Activated CD8-positive, alpha-beta memory T cell treated with anti-CD3 and anti-CD28 coated beads, Interleukin-2, amount 50 U/mL, for 24 hours (primary cell): ENCODE measurements around the gene VGLL4.

Source experiments
- DNase-seq: peaks from one replicate; pipeline ENCODE4 v3.0.0-alpha.2; 2020; ENCODE audit errors: extremely low read depth

VGLL4 gene

DNA sequence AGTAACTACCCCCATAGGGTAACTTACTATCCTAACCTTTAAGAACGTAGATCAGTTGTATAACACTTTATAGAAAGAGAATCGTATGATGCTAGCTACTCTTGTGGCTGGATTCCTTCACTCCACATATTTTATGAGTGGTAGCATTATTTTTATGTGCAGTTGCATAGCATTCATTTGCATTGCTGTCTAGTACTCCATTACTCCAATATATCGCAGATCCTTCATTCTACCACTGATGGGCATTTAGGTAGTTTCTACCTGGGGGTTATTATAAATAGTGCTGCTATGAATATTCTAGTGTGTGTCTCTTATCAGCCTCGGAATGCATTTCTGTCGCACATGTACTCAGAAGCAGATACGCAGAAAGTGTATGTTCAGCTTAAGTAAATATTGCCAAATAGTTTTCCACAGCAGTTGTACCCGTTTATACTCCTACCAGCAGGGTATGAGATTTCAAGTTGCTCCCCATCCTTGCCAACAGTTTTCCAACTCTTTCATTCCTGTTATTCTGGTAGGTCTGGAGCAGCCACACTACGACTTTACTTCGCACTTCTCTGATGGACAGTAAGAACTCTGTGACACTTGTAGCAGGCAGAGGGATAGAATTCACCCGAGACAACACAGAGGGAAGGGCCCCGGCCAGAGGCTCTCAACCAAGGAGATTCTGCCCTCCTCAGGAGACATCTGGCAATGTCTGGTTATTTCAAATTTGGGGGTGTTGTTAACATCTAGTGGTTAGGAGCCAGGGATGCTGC lies 9.8 kb upstream of the VGLL4 start:
- no peak for DNase-seq

DNA sequence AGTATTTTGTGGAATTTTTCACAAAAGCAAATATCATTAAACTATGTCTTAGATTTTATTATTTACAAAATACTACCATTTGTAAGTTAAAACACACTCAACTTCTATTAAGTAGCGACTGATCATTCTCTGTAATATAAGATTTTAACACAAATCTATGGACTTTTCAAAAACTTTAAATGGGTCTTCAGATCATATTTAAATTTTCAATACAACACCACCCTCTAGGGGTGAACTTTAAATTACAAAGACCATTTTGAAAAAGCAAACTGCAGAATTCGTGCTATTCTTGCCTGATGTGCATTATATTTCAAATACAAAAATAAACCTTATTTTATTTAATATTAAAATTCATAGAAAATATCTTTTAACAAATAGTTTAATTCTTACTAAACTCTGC lies 8.2 kb upstream of the VGLL4 start:
- DNase-seq: no peak

DNA sequence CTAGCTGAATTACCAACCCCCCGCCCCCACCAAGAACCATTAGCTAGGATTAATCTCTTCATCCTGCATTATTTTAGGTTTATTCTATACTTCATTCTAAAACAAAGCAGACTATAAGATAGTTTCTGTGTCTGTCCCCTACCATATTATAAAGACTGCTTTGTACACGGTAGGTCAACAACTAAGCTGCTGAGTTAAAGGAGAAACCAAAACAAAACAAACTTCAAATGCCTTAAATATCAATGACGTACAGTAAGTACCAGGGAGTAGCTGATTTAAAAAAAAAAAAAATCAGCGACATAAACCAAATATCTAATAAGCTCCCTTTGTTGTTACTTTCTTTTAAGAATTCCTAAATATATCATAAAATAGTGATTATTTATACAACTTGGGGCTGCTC lies 7.8 kb upstream of the VGLL4 start:
- no peak for DNase-seq

DNA sequence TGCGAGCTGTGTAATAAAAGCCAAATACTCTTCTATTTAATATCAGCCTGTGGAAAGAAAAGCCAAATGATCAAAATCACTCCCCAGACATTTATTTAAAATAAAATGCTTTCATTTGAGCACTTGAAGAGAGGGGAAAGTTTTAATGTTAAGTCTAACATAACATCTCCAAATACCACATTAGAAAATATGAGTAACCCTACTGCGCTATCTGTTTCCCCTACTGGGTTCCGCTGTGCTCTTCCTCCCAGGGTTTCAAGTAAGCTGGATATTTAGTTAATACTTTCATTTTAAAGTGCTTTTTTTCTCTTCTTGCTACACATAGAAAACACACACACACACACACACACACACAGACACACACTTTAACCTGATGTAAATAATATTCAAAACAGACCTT lies 6.7 kb upstream of the VGLL4 start:
- no peak for DNase-seq

DNA sequence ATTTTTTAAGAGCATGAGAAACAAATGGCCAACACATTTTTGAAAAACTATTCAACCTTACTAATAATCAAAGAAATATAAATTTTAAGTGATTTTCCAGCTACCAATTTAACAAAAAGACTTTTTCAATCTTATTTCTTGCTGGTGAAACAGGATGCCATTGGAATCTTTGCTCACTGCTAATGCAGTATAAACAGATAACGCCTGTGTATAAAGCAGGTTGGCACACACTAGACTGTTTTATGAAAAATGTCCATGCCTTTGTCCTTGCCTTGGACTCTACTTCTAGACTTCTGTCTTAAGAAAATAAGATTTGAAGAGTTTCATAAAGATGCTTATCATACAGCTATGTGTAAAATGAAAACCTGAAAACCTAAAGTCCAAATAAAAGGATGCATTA lies 5.0 kb upstream of the VGLL4 start:
- no peak for DNase-seq

DNA sequence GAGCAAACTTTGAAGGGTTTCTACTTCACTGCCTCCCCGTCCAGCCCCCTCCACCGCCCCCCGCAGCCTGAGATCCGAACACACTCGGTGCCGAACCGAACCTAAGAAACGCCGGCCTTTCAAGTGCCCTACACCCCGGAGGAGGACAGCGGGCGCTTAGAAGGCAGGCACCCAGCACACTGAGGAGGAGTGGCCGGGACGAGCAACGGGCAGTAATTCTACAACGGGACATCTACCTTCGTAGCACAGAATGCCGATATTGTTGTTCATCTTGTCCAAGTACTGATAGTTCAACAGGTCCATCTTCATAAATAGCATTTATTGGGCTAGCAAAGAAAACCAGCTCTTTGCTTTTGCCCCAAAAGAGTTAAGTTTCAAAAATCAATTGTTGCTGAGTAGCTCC lies 513 bp downstream of the VGLL4 start:
- DNase-seq: no peak

DNA sequence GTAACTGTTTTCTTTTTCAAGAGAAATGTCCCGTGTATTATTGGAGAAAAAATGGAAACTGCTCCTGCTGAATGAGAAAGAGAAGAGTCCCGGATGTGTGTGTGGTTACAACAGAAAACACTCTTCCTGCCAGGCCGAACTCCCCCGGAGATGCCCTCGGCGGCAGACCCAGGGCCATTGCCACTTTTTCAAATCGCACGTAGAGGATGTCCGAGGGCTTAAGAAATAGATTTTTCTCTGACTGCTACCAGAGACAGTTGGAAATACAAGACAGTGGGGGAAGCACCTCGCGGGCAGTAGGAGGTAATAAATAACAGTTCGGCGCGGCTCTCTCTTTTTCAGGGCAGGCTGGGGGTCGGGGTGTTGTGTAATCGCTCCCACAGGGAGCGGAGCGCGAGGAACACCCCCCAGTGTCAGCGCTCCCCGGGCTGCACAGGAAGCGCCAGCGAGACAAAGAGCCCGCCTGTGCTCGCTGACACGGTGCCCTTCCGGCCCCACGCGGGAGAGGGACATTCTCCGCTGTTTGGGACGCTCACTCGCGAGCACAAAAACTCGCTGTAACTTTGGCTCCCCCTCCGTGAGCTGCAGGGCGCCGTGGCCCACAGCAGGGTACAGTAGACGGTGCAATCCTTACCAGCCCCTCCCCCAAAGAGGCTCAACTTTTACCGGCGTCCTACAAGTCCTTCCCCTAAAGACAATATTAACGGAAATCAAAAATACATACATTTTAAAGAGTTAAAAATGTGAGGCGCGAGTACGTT lies 1.1 kb downstream of the VGLL4 start:
- no peak for DNase-seq

DNA sequence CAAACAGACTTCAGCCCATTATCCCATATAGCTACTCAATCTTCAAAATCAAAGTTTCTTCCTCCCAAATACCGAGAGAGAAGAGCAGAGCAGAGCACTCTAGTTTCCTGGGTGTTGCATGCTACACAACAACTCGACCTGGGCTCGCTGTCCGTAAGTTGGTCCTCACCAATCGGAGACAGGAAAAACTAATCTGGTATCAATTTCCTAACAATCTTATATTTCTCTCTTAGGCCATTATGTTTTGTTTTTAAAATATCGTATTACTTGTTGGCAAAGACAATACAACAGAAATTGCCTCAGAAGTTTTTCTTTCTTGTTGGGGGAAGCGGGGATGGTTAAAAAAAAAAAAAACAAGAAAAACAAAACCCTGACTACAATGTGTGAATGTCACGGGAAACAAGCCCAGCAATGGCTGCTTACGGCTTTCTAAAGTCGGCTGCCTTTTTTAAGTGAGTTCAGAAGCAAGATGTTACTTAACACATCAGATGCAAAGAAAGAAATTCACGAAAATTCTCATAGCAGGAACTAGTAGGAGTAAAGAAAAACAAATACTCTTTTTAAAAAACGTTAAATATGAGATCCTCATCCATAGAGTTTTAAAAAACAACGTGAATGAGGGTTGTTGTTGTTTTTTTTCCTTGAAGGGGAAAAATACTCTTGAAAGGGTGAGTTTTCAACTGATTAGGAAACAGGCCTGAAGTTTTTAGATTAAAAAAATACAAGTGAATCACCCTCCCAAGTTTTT lies 1.9 kb downstream of the VGLL4 start:
- no peak for DNase-seq

DNA sequence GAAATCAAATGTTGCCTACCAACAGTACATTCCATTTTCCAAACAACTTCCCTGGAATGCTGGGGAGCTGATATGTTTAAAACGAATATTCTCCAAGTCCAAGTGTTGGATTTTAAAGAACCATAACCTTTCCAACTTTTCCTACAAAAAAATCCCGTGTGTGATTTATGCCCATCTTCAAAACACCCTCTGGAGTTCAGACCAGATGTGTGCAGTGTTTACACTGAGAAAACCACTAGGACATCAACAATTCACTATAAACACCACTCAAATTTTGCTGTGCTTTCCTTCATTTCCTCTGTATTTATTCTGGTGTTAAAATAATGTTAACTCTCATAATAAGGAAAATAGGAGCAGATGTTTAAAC lies 2.4 kb downstream of the VGLL4 start:
- no peak for DNase-seq

DNA sequence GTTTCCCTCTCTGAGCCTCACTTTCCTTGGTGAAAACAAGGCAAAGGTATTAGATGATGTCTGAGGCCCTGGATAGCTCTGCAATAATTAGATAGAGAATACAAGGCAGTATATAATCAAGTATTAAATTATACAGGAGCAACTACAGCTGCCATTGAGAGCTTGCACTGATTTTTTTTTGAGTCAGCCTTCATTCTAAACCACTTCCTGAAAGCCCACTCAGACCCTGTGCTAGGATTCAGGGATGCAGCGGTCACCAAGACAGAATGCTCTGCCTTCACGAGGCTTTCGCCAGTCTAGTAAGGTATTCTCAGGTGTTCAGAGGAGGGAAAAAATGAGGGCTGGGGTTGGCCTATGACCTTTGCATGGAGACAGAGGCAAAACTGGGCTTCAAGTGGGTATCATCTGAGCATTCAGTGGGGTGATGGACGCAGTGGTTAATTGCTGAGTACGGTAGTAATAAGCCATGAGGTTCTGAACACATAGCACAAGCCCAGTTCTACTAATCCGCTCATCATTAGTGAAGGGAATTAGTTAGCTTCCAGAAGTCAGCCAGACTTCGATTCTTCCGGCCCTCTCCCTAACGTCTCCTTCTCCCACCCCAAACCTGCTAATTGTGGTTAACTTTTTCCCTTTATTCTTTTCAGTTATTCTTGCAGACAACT lies 3.6 kb downstream of the VGLL4 start:
- no peak for DNase-seq

DNA sequence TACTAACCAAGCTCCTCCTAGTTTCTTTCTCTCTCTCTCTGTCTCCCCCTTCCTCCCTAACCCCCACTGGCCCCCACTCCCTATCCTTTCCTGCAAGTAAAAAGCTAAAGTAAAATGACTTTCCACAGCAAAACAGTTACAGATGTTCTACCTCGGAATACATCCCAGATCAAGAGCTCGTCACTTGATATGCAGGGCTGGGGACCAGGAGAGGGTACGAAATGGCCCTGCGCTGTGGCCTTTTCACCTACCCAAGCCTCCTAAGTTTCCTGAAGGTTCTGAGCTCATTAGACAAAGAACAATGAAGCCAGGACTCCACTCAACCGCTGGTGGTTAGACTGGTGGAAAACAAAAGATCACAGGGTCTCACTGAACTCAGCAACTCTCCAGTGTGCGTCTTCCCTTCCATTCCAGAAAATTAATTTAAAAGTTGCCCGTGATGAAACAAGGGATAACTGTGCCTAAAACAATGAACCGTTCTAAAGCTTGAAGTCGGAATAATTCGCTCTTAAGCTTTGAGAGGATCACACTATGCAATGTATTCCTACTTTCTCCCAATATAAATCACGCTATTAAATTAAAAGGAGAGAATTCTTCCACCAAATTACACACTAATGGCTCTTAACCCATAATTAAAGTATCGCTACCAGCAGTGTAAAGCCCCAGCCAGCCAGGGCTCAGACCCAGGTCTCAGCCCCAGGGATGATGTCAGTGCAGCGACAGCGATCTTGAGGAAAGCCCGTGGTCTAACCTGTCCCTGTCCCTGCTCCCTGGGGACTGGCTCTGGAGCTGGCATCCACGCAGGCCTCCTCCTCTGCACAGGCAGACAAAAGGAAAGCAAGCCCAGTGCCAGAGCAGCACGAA lies 5.0 kb downstream of the VGLL4 start:
- no peak for DNase-seq

DNA sequence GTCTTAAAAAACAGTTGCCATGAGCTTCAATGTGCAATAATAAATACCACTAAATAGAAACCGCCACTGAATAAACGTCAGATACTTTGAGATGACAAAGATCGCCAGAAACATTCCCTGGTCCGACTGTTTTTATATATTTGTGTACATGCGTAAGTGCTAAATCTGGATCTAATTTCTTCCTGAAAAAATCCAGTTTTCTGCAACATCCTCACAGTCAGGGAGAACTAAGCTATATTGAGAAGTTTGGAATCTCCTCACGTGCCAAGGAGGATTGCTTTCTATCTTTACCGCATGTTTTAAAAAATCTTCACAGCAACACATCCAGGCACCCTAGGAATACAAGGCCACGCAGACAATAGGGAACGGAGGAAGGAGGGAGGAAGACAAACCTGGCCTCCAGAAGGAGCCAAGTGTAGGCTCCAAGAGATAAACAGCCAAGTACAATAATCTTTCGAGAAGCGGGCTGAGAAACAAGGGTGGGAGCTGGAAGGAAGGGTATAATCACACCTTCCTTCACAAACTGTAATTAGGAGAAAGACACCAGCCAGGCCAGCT lies 5.7 kb downstream of the VGLL4 start:
- no peak for DNase-seq

DNA sequence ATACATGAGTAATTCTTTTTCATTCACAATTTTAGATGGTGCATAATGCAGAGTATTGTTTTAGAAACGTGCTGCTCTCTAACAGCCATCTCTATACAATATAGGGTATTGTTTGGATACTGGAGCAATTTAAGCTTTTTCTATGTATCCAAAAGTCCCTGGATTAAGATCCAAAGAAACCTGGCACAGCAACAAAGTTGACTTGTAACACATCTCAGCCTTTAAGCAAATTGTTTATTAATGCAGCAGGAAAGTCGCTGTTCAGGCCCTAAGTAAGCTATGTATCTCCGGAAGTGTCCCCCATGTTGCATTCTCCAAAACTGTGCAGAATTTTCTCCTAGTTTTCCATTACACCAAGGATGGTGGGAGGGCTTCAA lies 7.3 kb downstream of the VGLL4 start:
- DNase-seq: no peak

DNA sequence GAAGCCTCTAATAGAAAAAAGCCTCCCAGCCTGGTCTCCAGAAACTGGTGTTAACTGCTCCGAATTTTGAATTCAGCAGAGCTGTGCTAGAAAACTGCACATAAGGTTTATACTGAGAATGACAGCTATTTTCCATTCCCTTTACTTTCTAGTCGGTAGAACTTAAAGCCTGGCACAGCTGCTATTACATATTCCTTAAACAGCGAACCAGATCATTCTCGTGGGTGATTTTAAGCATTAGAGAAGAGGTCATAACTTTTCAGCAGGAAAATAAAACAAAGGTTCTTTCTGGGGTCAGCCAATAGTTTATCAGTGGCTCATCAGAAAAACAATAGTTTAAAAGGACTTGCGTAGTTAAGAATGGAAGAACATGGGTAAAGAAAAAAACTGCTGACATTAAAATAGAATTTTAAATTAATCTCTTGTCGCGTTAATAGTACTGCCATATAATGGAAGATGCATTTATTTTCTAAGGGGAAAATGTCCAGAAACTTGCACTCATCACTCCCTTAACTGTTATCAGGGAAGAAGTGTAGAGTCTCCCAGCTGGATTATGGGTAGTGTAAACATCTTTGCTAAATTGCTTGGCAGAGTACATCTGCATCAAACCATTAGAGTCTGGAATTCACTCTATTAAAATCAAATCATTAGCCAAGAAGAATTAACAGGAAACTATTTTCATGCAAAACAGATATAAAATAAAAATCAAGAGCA lies 7.9 kb downstream of the VGLL4 start:
- DNase-seq: no peak

DNA sequence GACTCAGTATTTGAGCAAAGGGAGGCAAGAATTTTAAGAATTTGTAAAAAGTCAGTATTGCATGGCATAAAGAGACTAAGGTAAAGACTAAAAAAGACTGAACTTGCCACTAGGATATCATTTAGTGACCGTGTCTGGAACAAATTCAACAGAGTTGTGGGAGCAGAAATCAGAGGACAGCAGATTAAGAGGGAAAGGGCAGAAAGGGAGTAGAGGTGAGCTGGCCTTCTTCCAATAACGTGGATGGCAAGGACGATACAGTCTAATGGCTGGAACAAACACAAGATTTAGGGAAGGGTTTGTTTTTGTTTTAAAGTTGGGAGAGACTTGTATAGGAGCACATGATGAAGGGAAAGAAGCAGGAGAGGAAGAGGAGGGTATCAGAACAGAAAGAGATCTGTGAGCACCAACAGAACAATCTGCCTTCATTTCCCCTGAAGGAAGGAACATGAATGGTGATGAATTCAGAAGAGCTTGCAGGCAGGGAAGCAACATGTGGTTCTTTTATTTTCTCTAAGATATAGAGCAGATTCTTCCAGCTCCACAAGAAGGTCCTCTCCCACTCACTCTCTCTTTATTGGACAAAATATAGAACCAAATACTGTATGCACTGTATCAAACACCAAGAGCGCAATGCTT lies 8.6 kb downstream of the VGLL4 start:
- no peak for DNase-seq

DNA sequence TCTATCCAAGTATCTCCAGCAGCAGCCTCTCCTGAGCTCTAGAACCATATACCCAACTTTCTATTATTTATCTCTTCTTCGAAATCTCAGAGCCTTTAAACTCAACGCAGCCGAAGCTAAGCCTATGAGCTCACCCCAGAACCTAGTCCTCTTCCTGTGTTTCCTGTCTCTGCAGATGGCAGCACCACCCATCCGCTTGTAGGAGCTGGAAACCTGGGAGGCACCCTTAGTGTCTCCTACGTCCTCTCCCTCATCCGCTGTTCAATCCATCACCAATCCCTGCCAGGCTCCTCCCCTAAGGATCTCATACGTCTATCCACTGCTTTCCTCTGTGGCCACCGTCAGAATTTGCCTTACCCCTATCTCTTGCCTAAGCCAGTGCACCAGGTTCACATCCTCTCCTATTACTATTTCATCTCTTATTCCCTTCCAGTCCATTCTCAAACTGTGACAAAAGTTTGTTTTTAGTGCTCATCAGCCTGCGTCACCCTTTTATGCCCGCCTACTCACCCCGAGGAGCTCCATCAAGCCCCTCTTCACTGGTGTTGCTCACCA lies 9.6 kb downstream of the VGLL4 start:
- no peak for DNase-seq

DNA sequence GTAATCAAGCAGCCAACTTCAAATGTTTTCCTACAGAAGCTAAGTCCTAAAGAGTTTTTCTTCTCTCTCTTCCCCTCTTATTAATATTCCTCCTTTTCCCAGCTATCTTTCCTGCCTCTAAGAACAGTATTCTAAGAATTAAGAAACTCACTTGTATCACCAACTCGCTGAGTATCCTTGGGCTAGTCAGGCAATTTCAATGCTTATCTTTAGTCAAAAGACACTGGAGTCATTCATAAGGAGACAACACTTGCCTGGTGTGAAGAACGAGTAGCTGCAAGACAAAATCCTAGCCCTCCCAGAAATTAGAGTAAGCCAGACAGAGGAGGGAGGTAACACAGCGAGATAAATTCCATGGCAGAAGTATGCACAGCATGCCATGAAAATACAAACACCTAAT lies 10.7 kb downstream of the VGLL4 start:
- no peak for DNase-seq

DNA sequence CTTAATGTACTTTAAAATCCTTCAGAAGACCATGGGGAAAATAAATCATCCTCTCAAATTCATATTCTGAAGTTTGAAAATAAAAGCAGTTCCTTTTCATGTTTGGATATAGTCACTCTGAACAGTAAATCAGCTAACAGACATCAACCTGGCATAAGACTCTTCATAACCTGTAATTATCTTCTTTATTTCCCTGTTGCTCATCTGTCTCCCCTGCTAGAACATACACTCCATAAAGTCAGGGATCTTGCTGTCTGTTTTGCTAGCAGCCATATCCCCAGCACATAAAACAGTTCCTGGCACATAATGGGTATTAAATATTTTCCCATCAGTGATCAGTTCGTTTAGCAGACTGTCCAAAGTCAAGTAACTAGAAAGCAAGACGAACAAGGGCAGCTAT lies 11.2 kb downstream of the VGLL4 start:
- no peak for DNase-seq

DNA sequence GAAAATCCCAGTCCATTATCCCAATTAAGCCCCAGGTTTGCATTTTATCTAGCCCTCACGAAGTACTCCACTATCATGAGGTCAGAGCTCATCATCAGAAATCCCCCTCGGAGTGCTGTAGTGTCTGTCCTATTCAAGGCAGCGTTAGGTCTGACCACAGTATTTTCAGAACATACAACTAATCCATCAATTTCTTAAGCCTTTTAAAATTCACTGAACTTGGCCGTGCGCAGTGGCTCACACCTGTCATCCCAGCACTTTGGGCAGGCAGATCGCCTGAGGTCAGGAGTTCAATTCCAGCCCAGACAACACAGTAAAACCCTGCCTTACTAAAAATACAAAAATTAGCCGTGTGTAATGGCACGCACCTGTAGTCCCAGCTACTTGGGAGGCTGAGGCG lies 11.9 kb downstream of the VGLL4 start:
- no peak for DNase-seq

DNA sequence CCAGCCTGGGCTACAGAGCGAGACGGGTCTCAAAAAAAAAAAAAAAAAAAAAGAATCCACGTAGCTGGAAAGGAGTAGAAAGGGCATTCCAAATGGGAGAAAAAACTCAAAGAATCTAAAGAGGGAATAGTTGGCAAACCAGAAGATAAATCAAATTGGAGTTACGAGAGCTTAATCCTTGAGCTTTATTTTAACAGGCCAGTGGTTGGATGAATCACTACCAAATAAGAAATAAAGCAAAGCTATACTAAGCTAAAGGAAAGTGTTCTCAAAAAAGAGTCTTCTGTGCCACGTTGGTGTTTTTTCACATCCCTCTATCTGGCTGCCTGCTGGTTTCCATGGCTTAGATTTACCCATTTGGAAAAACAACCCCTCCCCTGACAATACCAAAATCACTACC lies 14.0 kb downstream of the VGLL4 start:
- no peak for DNase-seq
